Activated effector memory CD4-positive, alpha-beta T cell treated with anti-CD3 and anti-CD28 coated beads, Interleukin-2, amount 50 U/mL, for 16 hours (primary cell): ENCODE measurements around the gene OPRD1.

Experiments used
- DNase-seq: peaks from one replicate; pipeline ENCODE4 v3.0.0-alpha.2; 2020

OPRD1 gene

GRCh38 chr1:28887419-28887834 lies 75.5 kb downstream of the OPRD1 start:
- peak; percentile 86 for DNase-seq

DNA sequence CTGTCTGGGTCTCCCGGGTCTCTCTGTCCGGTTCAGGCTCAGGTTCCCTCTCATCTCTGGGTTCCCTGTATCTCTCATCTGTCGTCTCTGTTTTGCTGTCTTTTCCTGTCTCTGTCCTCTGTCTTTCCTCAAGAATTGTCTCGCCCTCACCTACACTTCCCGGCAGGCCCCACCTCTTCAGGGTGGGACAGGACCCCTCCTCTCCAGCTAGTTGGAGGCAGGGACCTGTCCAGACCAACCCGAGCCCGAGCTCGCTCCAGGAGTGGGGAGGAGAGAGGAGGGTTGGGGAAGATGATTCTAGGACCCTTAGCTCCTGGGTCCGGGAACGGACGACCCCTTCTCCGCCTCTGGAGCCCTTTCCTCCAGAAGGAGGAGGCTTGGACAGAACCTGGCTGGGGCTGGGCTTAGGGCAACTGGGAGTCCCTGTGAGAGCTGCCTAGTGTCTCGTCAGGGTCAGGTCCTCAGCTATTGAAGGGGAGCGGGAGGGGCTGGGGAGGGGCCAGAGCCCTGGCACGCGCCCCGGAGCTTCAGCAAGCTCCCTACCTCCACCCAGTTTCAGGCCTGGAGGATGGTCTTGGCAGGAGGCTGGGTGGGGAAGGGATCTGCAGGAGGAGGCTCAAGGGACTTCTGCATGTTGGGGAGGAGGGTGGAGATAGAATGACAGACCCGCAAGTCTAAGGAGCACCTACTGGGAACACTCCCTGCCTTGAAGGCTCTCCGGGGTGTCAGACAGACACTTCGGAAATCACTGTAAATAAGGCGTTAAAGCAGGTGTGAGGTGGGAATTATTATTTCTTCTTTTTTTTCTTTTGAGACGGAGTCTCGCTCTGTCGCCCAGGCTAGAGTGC lies 76.1 kb downstream of the OPRD1 start:
- no peak for DNase-seq

- DNase-seq: no peak
Observed at GRCh38 chr1:28888915-28889314, 76.9 kb downstream of the OPRD1 start.

- DNase-seq: no peak
Observed at GRCh38 chr1:28889357-28889756, 77.4 kb downstream of the OPRD1 start.

GRCh38 chr1:28890435-28890834 lies 78.5 kb downstream of the OPRD1 start:
- DNase-seq: no peak

DNA sequence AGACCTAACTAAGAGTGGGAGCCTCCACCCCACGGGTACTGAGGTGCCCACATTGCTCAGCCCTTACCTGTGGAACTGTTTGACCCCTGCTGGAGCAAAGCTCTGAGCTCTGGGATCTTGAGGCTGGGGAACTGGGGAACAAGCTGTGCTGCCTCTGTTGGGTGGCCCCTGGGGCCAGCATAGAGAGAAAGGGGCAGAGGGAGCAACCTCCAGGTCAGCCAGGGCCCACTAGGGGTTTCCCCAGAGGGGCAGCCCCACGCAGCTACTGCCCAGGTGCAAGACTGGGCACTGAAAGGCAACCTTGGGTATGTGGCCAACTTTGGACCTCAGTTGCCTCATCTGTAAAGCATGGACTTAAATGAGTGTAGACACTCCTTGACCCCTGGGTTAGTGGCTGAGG lies 78.9 kb downstream of the OPRD1 start:
- no peak for DNase-seq

GRCh38 chr1:28891256-28891655 lies 79.3 kb downstream of the OPRD1 start:
- no peak for DNase-seq

DNA sequence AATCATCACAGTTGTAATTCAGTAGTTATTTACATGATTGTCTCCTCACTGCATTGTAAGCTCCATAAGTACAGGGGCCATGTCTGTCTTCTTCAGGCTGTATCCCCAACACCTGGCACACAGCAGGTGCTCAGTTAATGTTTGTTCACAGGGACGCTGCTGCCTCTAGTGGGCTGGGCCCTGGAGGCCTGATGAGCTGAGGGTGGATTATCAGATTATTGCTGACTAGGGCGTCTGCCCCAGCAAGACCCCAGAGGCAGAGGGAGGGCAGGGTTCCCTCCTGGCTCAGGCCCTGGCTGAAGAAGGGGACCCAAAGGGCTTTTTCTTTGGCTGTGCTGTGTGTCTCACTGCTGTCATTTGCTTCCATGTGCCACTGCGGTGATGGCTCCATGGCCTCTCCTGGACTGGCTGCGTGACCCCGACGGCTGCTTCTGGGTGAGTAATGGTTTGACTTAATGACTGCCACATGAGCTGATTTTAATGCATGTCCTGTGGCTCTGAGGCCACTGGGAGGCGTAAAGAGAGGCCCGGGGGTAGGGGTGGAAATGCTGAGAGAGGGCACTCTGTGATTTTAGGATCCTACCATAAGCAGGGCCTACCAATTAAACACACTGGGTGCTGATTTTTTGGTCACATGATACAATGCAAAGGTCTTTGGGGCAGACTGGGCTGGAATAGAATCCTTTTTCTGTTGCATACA lies 81.6 kb downstream of the OPRD1 start:
- peak; percentile 71 for DNase-seq

- no peak for DNase-seq
Observed at GRCh38 chr1:28894785-28895184, 82.8 kb downstream of the OPRD1 start.

GRCh38 chr1:28895896-28896608 lies 84.1 kb downstream of the OPRD1 start:
- no peak for DNase-seq

DNA sequence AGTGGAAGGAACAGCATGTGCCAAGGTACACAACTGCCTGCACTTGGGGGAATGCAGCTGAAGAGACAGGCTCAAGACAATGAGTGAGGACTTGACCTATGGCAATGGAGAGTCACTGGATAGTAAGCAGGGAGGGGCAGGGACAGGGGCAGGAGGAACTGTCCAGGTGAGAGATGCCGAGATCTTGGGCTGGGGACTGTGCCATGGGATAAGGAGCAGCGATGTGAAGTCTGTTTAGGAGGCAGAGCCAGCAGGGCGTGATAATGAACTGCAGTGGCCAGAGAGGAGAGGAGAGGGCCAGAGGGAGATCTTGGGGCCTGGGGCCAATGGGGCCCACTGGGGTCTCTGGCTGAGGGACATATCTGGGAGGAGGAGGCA lies 84.6 kb downstream of the OPRD1 start:
- no peak for DNase-seq

- no peak for DNase-seq
Observed at GRCh38 chr1:28897789-28898188, 85.8 kb downstream of the OPRD1 start.

DNA sequence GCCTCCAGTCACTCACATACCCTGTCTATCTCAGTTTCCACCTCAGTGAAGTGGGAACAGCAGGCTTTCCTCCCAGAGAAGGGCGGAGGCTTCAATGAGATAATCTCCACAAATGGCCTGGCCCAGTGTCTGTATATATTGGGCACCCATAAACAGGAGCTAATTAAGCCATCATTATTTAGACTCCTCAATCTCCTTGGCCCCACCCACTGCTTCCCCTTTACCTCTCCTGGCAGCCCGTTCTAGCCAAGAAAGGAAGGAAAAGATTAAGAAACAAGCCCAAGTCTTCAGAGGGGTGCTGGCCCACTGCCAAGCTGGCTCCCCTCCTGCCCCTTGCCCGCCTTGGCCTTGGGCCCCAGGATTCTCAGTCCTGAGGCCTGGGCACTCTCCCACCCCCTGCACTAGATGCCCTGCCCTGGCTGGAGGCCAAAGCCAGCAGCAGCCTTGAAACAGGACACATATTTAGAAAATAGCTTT lies 86.5 kb downstream of the OPRD1 start:
- no peak for DNase-seq

GRCh38 chr1:28899267-28899666 lies 87.3 kb downstream of the OPRD1 start:
- peak; percentile 19 for DNase-seq

DNA sequence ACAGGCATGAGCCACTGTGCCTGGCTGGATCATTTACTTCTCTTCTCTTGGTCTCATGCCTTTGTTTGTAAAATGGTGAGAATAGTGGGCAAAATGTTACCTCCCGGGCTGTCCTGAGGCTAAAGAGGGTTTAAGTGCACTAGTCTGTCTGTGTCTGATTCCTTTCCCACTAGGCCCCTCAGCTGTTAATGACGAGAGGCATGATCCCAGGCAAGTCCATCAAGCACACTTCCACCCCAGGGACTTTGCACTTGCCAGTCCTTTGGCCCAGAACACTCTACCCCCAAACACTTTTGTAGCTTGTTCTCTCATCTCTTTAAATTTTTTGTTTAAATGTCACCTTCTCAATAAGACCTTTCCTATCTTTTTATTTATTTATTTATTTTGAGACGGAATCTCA lies 88.6 kb downstream of the OPRD1 start:
- DNase-seq: peak; percentile 5

GRCh38 chr1:28902738-28903137 lies 90.8 kb downstream of the OPRD1 start:
- no peak for DNase-seq

- peak; percentile 44 for DNase-seq
Observed at GRCh38 chr1:28905921-28906666, 94.1 kb downstream of the OPRD1 start.

DNA sequence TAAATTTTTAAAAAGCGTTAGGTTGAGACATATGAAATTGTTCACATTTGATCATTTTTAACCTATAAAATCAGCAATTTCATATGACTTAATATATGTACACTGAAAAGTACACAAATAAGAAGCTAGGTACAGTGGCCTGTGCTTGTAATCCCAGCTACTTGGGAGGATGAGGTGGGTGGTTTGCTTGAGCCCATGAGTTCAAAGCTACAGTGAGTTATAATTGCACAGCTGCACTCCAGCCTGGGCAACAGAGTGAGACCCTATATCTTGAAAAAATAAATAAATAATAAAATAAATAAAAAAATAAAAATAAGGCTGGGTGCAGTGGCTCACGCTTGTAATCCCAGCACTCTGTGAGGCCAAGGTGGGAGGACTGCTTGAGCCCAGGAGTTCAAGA lies 97.2 kb downstream of the OPRD1 start:
- DNase-seq: no peak

DNA sequence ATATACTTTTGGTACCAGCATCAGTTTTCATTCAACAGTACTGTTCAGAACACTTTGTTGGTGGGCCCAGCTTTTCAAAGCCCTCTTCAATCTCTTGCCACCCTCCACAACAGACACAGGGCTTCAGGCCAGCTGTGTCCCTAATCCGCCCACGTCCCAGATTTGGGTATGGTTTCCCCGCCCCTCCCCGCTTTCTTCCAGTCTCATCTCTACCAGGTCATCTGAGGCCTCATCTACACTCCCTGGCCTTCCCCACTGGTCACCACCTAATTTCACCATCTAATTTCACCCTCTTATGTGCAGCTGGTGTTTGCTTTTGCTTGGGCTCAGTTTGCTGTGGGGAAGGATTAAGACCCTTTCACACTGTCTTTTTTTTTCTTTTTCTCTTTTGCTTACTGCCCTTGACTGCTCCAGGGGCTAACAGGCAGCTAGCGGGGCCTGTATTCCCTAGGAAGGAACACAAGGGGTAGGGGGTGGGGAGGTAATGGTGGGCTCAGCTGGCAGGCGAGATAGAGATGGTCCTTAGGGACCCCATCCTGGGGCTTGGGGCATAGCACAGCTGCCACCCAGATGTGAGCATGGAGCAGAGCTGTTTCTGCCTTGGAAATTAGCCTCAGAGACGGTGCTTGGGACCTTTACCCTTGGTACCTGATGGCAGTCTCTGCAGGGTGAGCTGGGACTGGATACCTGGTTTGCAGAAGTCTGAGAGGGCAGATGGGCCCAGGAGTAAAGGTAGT lies 98.6 kb downstream of the OPRD1 start:
- no peak for DNase-seq

DNA sequence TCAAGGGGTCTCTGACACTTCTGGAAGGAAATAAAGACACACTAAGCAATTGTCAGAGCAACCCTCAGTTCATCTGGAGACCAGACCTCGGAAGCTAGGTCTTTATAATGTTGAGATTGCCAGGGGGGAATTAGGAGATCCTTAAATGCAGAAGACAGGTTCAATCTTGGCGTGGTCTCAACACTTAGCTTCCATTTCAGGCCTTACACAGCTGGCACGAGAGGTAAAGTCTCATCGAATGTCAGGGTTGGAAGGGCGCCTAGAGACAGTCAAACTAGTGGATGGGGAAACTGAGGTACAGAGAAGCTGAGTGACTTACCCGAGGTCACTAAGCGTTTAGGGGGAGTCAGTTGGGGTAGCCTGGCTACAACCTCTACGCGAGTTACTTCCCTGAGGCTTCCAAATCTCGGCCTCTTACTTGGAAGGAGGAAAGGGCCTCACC lies 101.8 kb downstream of the OPRD1 start:
- DNase-seq: peak; percentile 37

DNA sequence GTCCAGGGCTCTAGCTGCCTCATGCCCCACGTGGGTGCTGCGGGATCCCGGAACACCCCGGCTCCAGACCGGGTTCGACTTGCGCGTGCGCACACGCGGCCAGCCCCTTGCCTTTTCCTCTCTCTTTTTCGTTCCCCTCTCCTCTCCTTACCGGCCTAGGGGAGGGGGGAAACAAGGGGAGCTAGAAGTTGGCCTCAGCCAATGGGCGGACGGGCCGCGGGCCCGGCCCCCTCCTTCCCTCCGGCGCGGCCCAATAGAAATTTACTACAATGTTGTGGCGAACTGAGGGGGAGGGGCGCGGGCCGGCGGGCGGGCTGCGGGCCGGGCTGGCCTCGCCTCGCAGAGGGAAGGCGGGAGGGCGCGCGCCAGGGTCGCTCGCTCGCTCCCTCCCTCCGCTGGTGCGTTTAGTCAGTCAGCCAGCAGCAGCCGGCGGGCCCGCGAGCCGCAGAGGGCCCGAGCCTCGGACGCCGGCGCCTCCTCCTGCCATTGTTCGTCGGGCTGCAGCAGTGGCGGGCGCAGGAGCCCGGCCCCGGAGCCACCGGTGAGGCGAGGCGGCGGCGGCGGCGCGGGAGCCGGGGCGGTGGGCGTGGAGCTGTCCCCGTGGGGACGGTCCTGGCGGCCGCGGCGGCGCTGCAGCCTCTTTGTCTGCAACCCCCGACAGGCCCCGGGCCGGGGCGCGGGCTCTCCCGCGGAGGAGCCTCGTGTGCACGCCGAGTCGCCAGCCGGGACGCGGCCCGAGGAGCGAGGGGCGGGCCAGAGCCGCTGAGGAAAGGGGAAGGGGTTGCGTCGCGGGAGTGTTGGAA lies 102.5 kb downstream of the OPRD1 start, which contains the start of gene EPB41:
Gene EPB41 (plus strand): TSS at position 342 of the 803 bp plus-strand sequence. CDS start 72,869 bp downstream, outside the sequence.
- peak; percentile 96 for DNase-seq
